Prostate gland (tissue), 2 donors: ENCODE data around the gene GAB1.

Experiments
- CTCF ChIP-seq, 4 experiments: fragments of 200-600 bp in 2 of 4; fragments of 450-650 bp in 2 of 4; sonication (generic) in 2 of 4; IDR thresholded peaks; 1 replicate in 3 of 4; 2 replicates in 1 of 4; pipeline ENCODE4 v1.5.1; 2016 to 2019; ENCODE audit warnings: antibody characterized with exemption in 4 of 4, mild to moderate bottlenecking in 2 of 4, moderate library complexity in 2 of 4
- POLR2AphosphoS5 ChIP-seq: sonication (generic); formaldehyde crosslinking; IDR thresholded peaks from one replicate; pipeline ENCODE4 v1.6.1; 2017; ENCODE audit warnings: antibody characterized with exemption

GRCh38 chr4:143410015-143410414 lies 73.3 kb downstream of the GAB1 start:
- TF ChIP-seq POLR2AphosphoS5, result no peak
- no peak for TF ChIP-seq CTCF (IDR thresholded peaks at IDR 0.05)
